HG03175 (cell line): ENCODE results near the gene GATA6.
"Not testable (repeated sequence)": the region's sequence is repeated elsewhere in the genome, so short reads cannot be mapped to it uniquely, and the experiment has no call there.

Source experiments
- ATAC-seq: cut with Tn5 transposase; IDR thresholded peaks from one replicate; pipeline ENCODE4 v1.9.1; 2021; ENCODE audit warnings: mild to moderate bottlenecking, moderate library complexity; ENCODE audit not compliant: unreplicated experiment

Gene GATA6

DNA sequence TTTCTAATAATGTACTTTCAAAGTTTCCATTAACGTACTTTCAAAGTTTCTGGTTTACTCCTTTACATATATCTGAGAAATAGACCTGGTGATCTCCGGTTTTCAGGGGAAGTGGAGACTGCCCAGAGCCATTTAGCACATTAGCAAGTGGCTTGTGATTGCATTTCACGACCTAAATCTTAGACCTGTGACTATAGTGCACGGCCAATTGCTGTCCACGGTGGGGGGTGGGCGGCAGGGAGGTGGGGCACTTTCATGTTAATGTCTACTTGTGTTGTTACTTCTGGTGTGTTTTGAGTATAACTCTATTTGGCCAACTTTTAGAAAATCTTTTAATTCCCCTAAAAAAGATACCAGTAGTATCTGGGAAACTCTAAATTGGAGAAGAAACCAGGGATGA is 11.3 kb downstream of the GATA6 start:
- no peak for ATAC-seq

DNA sequence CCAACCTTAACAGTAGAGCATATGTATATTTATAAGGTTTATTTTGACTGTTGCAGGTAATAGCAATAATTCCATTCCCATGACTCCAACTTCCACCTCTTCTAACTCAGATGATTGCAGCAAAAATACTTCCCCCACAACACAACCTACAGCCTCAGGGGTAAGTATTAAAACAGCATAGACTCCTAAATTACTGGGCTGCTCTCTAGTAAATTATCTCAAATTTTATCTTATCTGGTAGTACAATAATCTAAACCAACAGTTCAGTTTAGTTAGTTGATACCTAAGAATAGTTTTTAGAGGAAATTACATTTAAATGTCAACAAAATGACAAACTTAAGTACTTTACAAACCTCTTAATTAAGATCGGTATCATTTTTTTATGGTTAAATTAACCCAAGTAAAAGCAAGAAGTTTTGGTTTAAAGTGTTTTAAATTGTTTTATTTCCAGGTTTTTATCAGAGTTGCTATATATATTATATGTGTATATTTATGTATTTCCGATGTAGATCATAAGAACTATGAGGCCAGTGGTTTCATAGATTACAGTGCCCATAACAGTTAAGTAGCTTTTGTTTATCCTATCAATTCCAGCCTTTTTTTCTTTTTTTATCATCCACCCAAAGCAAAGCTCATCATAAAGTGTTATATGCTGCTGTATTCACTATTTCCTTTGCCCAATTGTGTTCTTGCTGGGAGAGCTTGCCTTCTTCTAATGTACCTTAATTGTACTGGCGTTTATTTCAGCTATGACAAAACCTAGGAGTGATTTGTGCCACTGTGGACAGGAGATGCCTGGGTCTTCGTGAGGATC is 13.7 kb downstream of the GATA6 start:
- ATAC-seq: no peak

DNA sequence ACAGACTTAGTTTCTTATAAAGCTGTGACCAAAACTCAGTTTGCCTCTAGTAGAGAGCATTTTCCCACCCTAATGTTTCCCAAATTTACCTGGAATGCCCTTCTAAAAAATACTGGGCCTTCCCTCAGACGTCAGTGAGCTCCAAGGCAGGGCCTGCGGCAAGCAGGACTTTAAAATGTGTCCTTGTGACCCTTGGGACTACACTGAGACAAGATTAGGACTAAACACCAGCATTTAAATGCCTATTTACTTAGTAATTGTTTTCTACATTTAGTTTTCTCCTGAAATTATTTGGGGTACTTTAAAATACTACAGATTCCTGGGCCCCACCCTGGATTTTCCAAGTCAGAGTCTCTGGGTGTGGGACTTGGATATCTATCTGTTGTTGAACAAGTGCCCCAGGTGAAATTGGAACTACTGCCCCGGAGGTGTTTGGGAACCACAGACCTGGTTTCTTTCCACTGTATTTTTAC is 14.3 kb downstream of the GATA6 start:
- no peak for ATAC-seq

DNA sequence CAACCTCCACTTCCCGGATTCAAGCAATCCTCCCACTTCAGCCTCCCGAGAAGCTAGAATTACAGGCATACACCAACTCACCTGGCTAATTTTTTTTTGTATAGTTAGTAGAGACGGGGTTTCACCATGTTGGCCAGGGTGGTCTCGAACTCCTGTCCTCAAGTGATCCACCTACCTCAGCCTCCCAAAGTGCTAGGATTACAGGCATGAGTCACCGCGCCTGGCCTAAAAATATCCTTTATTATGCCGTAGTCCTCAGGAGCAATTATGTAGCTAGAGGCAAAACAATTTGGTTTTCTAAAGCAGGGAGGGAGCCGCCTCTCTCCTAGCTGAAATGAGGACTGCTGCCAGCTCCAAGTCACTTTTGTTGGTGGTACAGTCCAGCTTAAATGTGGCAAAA is 15.2 kb downstream of the GATA6 start:
- not testable (repeated sequence) for ATAC-seq

DNA sequence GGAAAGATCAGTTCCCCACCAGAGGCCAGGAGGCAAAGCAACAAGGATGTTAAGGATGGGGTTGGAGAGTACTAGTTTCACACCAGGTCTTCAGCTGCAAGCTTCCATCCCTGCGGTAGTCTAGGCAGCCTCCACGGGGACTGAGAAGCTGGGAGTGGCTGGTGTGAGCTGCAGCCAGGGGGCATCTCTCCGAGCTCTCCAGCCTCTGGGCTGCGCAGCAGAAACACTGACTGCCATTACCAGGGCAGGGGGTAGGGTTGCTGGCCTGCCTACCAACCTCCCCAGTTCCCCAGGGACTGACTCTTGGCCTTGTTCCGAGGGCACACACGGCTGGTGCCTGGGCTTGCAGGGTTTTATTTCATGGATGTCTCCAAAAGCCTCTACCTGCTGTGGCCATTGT is 15.9 kb downstream of the GATA6 start:
- ATAC-seq: no peak

DNA sequence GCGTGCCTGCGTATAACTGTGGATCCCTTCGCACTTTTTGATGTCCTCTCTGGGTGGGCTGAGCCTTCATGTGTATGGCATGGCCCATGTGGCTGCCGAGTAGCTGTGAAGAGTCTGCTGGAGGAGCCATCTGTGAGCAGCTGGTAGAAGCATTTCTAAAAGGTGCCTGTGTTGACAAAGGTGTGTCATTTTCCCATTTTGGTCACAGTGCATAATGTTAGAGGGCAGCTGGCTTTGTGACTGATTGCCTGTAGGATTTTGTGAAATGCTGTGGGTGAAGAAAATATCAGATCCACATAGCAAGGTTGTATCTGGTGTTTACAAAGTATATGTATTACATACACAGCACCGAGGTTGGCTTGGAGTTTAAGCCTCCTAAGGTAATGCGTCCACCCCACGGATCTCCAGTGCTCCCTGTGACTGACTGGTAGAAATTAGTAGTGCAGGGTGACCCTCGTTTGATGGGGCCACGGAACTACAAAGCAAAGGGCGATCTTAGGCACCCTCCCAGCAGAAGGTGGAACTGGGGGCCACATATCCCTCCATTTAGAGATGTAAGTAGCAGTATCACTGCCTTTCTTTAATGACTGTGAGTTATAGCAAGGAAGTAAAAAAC is 16.5 kb downstream of the GATA6 start:
- no peak for ATAC-seq

DNA sequence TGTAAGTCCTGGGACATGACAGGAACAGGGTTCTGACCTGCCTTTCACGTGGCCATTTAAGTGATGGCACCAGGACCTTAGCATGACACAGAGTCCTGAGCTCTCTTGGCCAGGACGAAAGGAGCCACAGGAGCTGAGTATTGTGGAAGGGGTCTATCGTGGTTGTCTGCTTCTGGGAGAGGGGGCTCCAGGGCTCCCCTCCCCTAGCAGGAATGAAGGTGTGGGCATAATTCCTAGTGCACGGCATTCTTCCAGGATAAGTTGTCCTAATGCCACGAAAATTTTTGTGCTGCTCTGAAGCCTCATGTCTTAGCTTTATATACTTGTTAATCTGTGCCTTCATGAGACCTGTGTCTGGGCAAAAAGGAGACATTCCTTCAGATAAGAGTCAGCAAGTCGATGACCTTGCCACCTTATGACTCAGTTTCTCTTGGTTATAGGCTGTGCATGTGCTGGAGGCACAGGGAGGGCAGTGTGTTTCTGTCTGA is 17.1 kb downstream of the GATA6 start:
- ATAC-seq: no peak

DNA sequence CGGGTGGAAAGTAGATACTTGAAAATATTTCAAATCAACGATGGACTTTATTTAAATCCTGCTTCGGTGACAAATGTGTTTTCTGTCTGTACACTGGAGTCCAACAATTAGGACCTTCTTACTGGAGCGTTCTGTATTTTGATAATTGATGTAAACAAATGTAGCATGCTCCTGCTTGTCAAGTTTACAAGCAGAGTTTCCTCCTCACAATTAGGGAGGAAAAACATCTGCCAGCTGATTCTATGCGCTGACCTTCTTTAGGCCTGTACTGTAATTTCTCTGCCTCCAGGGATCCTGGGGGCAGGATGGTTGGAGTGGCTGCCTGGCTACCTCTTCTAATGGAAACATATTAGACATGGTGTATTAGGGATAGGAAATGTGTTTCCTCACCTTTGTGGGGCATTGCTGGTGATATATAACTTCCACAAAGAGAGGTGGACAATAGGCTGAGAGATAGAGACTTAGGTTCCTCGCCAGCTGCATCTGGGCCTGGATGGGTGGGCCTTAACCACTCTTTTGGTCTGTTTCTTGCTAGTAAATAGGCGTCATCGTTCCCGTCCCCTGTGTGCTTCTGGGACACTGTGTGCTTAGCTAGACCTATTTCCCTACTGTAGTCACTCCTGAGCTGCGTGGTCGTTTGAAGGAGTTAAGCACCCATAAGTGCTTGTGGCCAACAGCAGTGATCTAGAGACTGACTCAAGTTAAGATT is 19.3 kb downstream of the GATA6 start:
- no peak for ATAC-seq

DNA sequence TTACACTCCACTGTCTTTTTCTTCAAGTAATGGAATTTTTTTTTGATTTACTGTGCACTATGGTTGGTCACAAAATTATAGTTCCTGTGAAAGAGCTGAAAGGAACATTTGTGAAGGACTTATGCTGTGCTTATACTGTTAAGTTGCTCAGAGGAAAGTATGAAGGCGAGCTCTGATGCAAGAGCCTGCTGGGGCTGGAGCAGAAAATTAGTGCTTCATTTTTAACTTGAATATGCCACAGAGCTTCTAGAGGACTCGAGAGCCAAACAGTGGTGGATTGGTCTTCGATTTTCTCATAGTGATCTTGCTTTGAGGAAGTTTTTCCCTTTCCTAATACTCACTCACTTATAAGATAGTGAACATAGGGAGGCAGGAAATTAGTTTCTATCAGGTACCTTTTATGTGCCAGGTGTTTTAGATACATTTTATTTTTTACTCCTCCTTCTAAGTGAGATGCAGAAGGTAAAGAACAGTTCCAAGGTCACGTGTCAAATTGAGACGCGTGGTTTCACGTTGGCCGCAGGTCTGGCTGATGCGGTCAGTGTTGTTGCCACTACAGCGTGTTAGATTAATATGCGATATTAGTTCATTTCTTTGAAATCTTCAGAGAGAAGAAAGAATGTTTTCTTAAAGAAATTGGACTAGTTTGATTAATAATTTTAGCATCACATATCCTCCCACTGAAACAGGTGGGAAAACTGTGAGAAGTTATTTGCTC is 20.2 kb downstream of the GATA6 start:
- ATAC-seq: no peak

DNA sequence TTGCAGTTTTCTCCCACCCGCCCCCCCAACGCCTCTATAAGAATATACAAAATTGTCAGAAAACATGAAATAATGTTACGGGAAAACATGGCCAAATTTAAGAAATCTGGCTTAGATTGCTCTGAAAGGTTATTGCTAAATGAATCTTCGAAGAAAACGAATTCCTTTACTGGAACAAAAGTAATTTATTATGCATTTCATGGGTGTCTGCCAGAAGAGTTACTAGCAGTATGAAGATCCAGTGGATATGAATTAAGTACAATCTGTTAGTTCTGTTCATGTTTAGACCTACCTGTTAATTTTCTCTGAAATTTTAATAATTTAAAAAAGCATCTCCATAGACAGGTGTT is 21.9 kb downstream of the GATA6 start:
- ATAC-seq: no peak

DNA sequence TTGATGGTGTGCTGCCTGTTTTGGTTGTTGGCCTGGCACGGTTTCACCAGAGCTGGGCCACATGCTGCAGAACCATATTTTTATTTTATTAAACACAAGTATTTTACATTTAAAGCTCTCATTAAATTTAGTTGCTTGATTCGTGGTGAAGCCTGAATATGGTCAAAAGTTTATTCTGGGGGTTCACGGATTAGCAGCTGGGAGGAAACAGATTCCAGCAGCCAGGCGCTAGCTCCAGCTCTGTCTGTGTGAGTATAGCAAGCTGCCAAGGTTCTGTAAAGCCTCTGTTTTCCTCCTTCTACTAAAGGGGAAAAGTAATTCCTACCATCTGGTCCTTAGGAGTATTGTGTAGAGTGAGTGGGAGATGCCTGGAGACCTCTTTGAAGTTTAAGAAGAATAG is 22.5 kb downstream of the GATA6 start:
- ATAC-seq: no peak

DNA sequence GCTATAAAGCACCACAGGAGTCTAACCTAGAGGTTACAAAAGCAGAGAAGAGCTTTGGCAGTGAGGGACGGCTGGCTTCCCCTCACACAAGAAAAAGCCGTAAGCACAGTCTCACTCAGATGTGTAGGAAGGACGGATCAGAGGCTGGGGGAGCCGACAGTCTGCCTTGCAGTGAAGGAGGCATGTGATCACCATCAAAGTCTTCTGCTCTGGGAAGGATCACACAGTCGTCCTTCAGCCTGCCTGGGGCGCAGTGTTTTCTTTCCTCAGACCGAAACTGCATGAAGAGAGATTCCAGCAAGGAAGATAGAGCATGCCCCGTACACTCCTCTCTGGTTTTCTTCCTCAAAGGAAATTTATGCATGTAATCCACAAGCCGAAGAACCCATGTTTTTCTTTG is 24.1 kb downstream of the GATA6 start:
- ATAC-seq: no peak

DNA sequence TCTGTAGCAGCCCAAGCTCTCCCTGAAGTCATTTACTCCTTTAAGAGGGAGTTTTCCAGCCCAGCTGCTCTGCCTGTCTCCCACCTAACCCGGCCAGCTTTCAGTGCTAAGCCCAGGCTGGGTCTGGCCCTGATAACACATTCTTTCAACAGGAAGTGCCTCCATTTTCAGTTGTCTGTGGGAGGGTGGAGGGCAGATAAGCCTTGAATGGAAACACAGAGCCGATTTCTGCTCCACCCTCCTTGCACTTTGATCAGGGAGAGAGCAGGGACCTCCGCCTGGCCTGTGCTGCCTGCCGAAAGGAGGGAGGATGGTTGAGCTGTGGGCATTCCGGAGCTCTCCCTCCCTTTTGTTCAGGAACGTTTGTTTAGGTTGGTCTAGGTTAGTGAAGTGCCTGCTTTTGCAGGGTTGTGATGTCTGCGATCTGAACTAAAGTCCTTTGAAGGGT is 24.8 kb downstream of the GATA6 start:
- no peak for ATAC-seq

DNA sequence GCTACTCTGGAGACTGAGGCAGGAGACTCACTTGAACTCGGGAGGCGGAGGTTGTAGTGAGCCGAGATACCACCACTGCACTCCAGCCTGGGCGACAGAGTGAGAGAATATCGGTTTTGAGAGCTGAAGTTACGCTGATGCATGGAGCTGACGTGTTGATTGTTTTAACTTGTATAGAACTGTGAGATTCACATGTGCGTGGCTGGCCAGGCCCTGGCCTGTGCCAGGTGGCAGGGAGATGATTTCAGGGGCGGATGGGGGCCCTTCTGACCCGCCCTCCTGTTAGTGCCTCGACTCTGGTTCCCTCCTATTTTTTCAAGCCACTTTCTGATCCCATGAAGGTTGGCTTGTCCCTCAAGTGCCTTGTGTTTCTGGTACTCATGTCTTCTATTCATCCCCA is 25.7 kb downstream of the GATA6 start:
- ATAC-seq: no peak

DNA sequence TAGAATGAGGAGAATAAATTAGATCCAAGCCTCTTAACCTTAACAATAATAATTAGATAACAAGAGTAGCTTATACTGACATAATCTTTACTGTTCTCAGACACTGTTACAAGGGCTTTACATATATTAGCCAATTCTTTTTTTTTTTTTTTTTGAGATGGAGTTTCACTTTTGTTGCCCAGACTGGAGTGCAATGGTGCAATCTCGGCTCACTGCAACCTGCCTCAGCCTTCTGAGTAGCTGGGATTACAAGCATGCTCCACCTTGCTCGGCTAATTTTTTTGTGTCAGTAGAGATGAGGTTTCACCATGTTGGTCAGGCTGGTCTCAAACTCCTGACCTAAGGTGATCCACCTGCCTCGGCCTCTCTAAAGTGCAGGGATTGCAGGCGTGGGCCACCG is 27.6 kb downstream of the GATA6 start:
- ATAC-seq: not testable (repeated sequence)

DNA sequence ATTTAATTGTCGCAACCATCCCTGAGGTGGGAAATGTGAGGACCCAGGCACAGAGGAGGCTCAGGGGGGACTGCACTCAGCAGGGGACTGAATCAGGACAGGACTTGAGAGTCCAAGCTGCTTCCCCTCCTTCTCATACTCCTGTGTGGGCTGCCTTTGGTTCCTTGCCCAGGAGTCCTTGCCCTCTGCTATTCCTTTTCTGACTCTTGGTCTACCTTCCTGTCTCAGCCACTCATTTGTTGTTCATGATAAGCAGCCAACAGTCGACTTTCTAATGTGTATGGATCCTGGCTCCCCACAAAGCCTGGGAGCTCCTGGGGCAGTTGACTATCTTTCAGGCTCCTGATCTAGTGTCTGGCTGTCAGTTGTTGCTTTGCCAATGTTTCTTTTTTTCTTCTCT is 28.3 kb downstream of the GATA6 start:
- ATAC-seq: no peak

DNA sequence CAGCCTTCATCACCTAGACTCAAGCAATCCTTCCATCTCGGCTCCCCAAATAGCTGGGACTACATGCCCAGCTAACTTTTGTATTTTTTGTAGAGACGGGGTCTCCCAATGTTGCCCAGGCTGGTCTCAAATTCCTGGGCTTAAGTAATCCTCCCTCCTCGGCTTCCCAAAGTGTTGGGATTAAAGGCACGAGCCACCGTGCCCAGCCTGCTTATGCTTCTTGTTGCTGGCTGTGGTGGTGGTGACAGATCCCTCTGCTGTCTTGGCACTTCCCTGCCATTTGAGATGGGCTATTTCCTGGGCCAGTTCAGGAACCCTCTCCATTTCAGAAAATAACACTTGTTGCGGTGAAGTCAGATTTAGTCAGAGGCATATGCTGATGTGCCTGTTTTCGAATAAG is 28.8 kb downstream of the GATA6 start:
- ATAC-seq: no peak

DNA sequence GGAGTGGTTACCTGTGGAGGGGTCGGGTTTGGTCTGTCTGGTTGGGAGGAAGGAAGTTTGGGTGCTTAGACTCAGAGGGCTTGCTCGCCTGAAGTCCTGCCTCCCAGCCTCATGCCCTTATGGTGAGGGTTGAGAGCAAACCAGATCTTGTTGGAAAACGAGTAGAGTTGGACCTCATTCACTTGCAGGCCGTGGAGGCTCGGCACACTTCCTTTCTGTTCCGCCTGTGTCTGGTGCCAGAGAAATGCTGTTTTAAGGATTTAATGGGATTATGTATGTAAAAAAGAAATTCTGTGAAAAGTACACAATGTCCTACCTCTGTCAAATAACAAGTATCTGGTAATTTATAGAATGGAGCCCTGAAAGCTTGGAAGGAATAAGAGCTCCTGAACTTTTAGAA is 29.6 kb downstream of the GATA6 start:
- ATAC-seq: no peak

DNA sequence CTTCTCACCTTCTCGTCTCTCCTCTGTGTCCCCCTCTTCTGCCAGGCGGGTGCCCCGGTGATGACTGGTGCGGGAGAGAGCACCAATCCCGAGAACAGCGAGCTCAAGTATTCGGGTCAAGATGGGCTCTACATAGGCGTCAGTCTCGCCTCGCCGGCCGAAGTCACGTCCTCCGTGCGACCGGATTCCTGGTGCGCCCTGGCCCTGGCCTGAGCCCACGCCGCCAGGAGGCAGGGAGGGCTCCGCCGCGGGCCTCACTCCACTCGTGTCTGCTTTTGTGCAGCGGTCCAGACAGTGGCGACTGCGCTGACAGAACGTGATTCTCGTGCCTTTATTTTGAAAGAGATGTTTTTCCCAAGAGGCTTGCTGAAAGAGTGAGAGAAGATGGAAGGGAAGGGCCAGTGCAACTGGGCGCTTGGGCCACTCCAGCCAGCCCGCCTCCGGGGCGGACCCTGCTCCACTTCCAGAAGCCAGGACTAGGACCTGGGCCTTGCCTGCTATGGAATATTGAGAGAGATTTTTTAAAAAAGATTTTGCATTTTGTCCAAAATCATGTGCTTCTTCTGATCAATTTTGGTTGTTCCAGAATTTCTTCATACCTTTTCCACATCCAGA is 31.3 kb downstream of the GATA6 start:
- ATAC-seq: no peak

DNA sequence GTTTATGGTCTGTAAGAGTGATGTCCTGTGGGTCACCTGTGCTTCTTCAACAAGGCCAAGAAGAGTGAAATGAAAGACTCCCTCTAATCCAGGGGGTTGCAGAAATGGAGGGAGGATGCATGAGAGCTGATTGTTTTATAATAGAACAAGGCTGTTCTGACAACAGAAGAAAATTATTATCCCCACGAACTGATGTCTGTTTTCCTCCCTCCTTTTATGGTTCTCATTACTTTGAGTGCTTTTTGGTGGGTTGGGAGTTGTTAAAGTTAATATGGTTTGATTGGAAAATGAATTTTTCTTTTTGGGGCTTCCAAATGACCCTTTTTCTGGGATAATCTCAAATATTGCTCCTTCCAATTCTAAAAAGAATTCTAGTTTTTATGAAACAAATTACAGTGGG is 33.6 kb downstream of the GATA6 start:
- no peak for ATAC-seq
